Activated CD4-positive, CD25-positive, alpha-beta regulatory T cell treated with anti-CD3 and anti-CD28 coated beads, Interleukin-2, amount 50 U/mL, for 16 hours (primary cell): Measurements from ENCODE around the gene TRIP10.

Experiments
- DNase-seq: peaks from one replicate; pipeline ENCODE4 v3.0.0-alpha.2; 2020; ENCODE audit warnings: low read depth, low spot score

Gene TRIP10

GRCh38 chr19:6712231-6712630 is 27.2 kb upstream of the TRIP10 start:
- DNase-seq, result no peak

- DNase-seq, result no peak
Measured at GRCh38 chr19:6712692-6713670, 26.5 kb upstream of the TRIP10 start.

GRCh38 chr19:6713773-6714692 is 25.4 kb upstream of the TRIP10 start:
- DNase-seq, result no peak

- no peak for DNase-seq
Measured at GRCh38 chr19:6714749-6715555, 24.5 kb upstream of the TRIP10 start.

GRCh38 chr19:6716610-6716970 is 22.9 kb upstream of the TRIP10 start:
- DNase-seq, result no peak

GRCh38 chr19:6717036-6717435 is 22.4 kb upstream of the TRIP10 start:
- no peak for DNase-seq

GRCh38 chr19:6717441-6717971 is 22.0 kb upstream of the TRIP10 start:
- no peak for DNase-seq

- DNase-seq, result no peak
Measured at GRCh38 chr19:6718111-6718740, 21.3 kb upstream of the TRIP10 start.

GRCh38 chr19:6718741-6719539 is 20.5 kb upstream of the TRIP10 start:
- no peak for DNase-seq

GRCh38 chr19:6719540-6719861 is 20.0 kb upstream of the TRIP10 start:
- no peak for DNase-seq

GRCh38 chr19:6719992-6720368 is 19.5 kb upstream of the TRIP10 start:
- no peak for DNase-seq

- no peak for DNase-seq
Measured at GRCh38 chr19:6720369-6721137, 18.9 kb upstream of the TRIP10 start, which contains the start of gene C3. C3 (minus strand) TSS chr19:6720650; CDS start chr19:6720589, 61 bp downstream.

GRCh38 chr19:6721138-6721474 is 18.4 kb upstream of the TRIP10 start:
- no peak for DNase-seq

- DNase-seq, result no peak
Measured at GRCh38 chr19:6721773-6722172, 17.7 kb upstream of the TRIP10 start.

GRCh38 chr19:6723108-6723618 is 16.3 kb upstream of the TRIP10 start:
- no peak for DNase-seq

GRCh38 chr19:6723738-6724137 is 15.7 kb upstream of the TRIP10 start:
- DNase-seq, result no peak

- no peak for DNase-seq
Measured at GRCh38 chr19:6724631-6725492, 14.6 kb upstream of the TRIP10 start.

GRCh38 chr19:6725513-6726231 is 13.8 kb upstream of the TRIP10 start:
- DNase-seq, result no peak
